Left lung (tissue), 10 donors: Measurements from ENCODE around the gene PRCD. TPM values are rescaled to one million over a fixed set of nuclear protein-coding genes. Genes with fewer than 3 reads are reported as not detected.
"Not testable (repeated sequence)": the region's sequence is repeated elsewhere in the genome, so short reads cannot be mapped to it uniquely, and the experiment has no call there.

ENCODE experiments used
- ATAC-seq: fragments of 200-7000 bp; cut with Tn5 transposase; one replicate; pipeline ENCODE4 v1.9.1; 2020; ENCODE audit warnings: moderate library complexity
- DNase-seq, 4 donors: peaks; one replicate each; pipeline ENCODE4 v3.0.0-alpha.2; 2013 to 2020
- H3K27ac ChIP-seq, 2 donors: fragments of 200-600 bp; sonication (generic) in 1 of 2; one replicate each; pipeline versions ENCODE4 v1.5.0 to v1.8.0; 2020 to 2021
- H3K27me3 ChIP-seq, 2 donors: fragments of 200-600 bp; sonication (generic) in 1 of 2; one replicate each; pipeline versions ENCODE4 v1.5.0 to v1.8.0; 2020 to 2021
- H3K36me3 ChIP-seq, 2 donors: fragments of 200-600 bp; sonication (generic) in 1 of 2; one replicate each; pipeline versions ENCODE4 v1.5.0 to v1.8.0; 2020 to 2021
- H3K4me1 ChIP-seq, 2 donors: fragments of 200-600 bp; one replicate each; pipeline ENCODE4 v1.8.0; 2021
- H3K4me3 ChIP-seq, 2 donors: fragments of 200-600 bp; sonication (generic) in 1 of 2; one replicate each; pipeline versions ENCODE4 v1.5.0 to v1.8.0; 2020 to 2021; ENCODE audit warnings: mild to moderate bottlenecking in 1 of 2
- H3K9me3 ChIP-seq, 2 donors: fragments of 200-600 bp; sonication (generic) in 1 of 2; one replicate each; pipeline versions ENCODE4 v1.5.0 to v1.8.0; 2020 to 2021
- CTCF ChIP-seq, 2 donors: fragments of 200-600 bp; sonication (generic) in 1 of 2; IDR thresholded peaks; one replicate each; pipeline versions ENCODE4 v1.5.0 to v1.8.0; 2021; ENCODE audit warnings: antibody characterized with exemption in 2 of 2
- intact Hi-C, 2 donors: fragments of 100-400 bp; cut with DNase I; formaldehyde crosslinking; loops; one replicate each; pipeline versions ENCODE4 v1.11.2 to v1.14.2; 2022
- polyA plus RNA-seq, 6 donors: library from polyadenylated mRNA; unstranded; fragments of 120-200 nt; gene quantifications; one replicate each; pipeline ENCODE4 v1.2.1, GENCODE V29; 2013; ENCODE audit not compliant: insufficient read length in 6 of 6
- total RNA-seq, 2 donors: library from RNA; stranded (reverse); fragmentation: NEBNext Ultra II Directional; extraction: Animal tissue kit (Norgen Biotek cat#: 25700); gene quantifications; one replicate each; pipeline ENCODE4 v1.2.1, GENCODE V29; 2021
- donor health status: DM: no; HTN: yes; CAD: no.
- donor health status: DM: no; HTN: no; CAD: no.

Gene PRCD
- total and polyA plus RNA-seq, 8 donors = 1.3 to 11.4 (median 8.9) TPM

DNA sequence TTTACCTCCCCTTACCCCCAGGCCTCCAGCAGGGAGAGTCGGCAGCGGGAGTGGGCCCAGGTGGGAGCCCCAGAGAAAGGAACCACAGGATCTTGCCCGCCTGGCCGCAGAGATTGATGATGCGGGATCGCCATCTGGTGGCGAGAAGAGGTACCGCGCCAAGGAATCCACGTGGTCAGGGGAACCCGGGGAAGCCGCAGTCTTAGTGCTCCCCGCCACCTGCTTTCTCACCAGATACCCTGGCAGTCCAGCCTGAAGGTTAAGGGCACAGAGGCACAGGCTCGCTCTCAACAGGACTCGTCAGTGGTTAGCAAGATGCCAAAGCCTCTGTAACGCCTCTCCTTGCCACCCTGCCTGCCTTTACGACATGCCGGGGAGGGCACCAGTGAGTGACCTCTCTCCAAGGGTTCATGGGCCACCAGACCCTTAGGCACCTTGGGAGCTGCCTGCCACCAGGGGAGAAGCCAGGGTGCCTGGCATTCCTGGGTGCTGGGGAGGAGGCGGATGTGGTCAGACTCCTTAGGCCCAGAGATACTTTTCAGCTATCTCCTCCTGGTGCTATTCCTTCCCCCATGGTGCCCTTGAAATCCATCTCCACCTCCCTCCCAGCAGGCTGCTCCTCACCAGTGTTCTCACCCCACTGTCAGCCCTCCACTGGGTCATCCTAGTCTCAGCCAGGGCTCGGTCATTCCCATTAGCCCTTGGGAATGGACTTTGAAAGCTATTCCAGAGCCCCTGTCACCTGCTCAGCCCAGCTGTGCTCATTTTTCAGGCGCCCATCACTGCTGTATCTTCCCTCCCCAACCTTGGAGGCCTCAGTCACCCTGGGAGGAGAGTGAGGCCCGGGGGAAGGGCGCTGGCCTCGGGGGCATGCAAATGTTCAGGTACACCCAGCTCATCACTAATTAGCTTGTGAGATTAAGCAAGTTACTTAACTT lies 33.2 kb upstream of the PRCD start:
- Histone ChIP-seq H3K9me3 (no peaks in the 10 kb centered on the region), H3K27ac (no peak overlapping the region), H3K36me3 (no peaks in the 10 kb centered on the region), H3K4me1 (peaks cover 8 to 39% of the 10 kb centered on the region in 2 donors), H3K4me3 (no peak overlapping the region), H3K27me3 (peaks cover 0 to 12% of the 10 kb centered on the region in 2 donors)
- DNase-seq (peak in 3 of 4 donors; percentile 81 to 95 (median 82)), ATAC-seq (peak; percentile 83)
- intact Hi-C loops = loop anchor here in 1 of 2 donors (5.0 kb wide), 1 partner anchor 39 kb away; the partner anchor contains the start of gene AANAT
- TF ChIP-seq CTCF (IDR thresholded peaks at IDR 0.05) = peak; percentile 96 to 99

GRCh38 chr17:76508472-76509063 lies 31.3 kb upstream of the PRCD start:
- H3K9me3 ChIP-seq, H3K27ac ChIP-seq, DNase-seq, H3K36me3 ChIP-seq, ATAC-seq, H3K4me3 ChIP-seq: not testable (repeated sequence)
- Histone ChIP-seq H3K4me1 (peaks cover 0 to 32% of the 10 kb centered on the region in 2 donors), H3K27me3 (peaks cover 0 to 12% of the 10 kb centered on the region in 2 donors)
- intact Hi-C loops = loop anchor here in 1 of 2 donors (5.0 kb wide), 1 partner anchor 41 kb away; the partner anchor contains the start of gene AANAT

- no peak for TF ChIP-seq CTCF (IDR thresholded peaks at IDR 0.05)
- intact Hi-C loops = no loop called here
- Histone ChIP-seq H3K4me1 (peaks cover 0 to 38% of the 10 kb centered on the region in 2 donors), H3K36me3 (no peaks in the 10 kb centered on the region), H3K27me3 (peaks cover 0 to 12% of the 10 kb centered on the region in 2 donors), H3K27ac (no peak overlapping the region), H3K9me3 (no peaks in the 10 kb centered on the region), H3K4me3 (no peak overlapping the region)
- DNase-seq = no peak
- ATAC-seq = no peak
These were observed 29.0 kb upstream of the PRCD start for GRCh38 chr17:76510831-76511244.

DNA sequence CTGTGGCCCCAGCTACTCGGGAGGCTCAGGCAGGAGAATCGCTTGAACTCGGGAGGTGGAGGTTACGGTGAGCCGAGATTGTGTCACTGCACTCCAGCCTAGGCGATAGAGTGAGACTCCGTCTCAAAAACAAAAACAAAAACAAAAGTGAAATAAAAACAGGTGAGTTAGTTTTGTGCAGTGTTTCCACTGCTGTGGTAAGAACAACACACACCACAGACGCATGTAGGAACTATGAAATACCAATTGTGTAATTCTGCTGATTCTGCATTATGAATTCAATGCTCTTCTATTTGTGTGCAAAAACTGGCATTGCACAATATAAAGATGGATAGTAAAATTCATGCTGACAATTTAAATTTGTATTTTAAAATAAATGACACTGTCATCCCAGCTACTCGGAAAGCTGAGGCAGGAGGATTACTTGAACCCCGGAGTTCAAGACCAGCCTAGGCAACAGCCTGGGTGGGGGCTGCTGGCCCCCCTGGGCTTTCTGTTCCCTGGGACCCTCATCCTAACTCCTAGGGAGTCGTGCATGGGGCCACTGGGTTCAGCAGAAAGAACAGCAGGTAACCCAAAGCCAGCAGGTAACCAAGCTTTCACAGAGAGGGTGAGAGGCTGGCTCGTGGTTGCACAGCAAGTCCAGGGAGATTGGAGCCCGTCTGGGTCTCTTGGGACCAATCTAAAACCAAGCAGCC lies 28.0 kb upstream of the PRCD start:
- TF ChIP-seq CTCF (IDR thresholded peaks at IDR 0.05) = no peak
- Histone ChIP-seq H3K4me1 (peaks cover 0 to 38% of the 10 kb centered on the region in 2 donors), H3K36me3 (no peaks in the 10 kb centered on the region), H3K27me3 (peaks cover 0 to 10% of the 10 kb centered on the region in 2 donors), H3K9me3 (no peaks in the 10 kb centered on the region), H3K4me3 (no peak overlapping the region), H3K27ac (no peak overlapping the region)
- DNase-seq (no peak), ATAC-seq (peak; percentile 7)
- intact Hi-C loops = no loop called here

DNA sequence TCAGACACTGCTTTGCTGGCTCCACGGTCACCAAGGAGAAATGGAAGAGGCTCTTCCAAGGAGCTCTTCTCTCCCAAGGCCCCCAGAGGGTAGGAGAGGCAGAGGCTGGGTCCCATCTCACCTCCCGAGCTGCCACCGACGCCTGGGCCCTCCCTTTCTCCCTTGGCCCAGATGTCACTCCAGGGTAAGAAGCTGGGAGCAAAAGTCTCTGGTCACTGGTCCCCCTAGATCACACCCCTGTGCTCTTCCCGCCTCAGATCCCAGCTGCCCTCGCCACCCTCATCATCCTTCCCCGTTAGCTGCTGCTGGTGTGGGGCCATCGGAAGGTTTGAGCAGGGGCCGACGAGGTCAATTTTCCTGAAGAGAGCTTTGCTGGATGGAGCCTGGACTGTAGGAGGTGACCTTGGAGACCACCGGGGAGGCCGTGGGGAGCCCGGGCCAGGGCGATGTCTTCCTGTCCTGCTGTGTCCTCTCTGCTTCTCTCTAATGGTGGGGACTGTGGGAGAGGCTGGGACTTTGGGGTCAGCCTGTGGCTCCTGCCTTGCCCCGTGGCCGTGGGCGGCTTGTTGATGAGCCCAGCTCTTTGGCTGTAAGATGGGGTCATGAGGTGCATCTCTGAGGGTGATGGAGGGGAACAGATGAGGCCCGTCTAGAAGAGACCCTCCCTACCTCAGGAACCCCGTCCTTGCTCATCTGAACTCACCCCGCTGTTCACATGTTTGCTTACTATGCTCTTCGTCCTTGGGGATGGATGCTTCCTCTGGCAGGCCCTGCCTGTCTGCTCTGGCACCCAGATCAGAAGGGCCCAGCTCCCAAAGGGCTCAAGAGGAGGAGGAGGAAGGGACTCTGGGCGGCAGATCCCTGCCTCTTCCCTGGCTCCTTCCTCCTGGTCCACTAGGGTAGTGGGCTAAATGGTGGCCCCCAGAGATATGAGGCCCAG lies 27.2 kb upstream of the PRCD start:
- Histone ChIP-seq H3K4me1 (peaks cover 0 to 38% of the 10 kb centered on the region in 2 donors), H3K9me3 (no peaks in the 10 kb centered on the region), H3K27ac (no peak overlapping the region), H3K4me3 (no peak overlapping the region), H3K36me3 (no peaks in the 10 kb centered on the region), H3K27me3 (peaks cover 0 to 2% of the 10 kb centered on the region in 2 donors)
- DNase-seq = no peak
- no peak for ATAC-seq
- intact Hi-C loops = no loop called here
- no peak for TF ChIP-seq CTCF (IDR thresholded peaks at IDR 0.05)
